IMR-90 (cell line): ENCODE results near the gene SRSF7. TPM values are rescaled to one million over a fixed set of nuclear protein-coding genes. Genes with fewer than 3 reads are reported as not detected.

Source experiments
- ATAC-seq: fragments of 200-7000 bp; cut with Tn5 transposase; 2 replicates; pipeline ENCODE4 v1.9.1; 2020; ENCODE audit warnings: low read depth, mild to moderate bottlenecking, moderate library complexity
- BruUV-seq: library from RNA; stranded (reverse); fragments of 400-500 nt; replicated peaks from 2 replicates; lab custom pipeline; 2021; lab: Mats Ljungman, UMichigan
- CTCF ChIA-PET: fragments of 300-600 bp; formaldehyde crosslinking; extraction: SDS; loops from one replicate; lab custom pipeline; 2021; ENCODE audit warnings: antibody characterized with exemption; lab: Yijun Ruan, JAX
- POLR2A ChIA-PET: fragments of 300-600 bp; sonication (Branson Sonifier 250); formaldehyde crosslinking; loops from one replicate; lab custom pipeline; 2022; ENCODE audit warnings: antibody characterized with exemption; ENCODE audit not compliant: unreplicated experiment; lab: Charles Lee
- DNase-seq: peaks from one replicate; pipeline ENCODE4 v3.0.0; 2013
- H2AFZ ChIP-seq: replicated peaks from 2 replicates; pipeline ENCODE3; 2013; ENCODE audit warnings: low read length, mild to moderate bottlenecking; ENCODE audit not compliant: poor library complexity
- H2AK5ac ChIP-seq: 2 replicates; pipeline ENCODE4 v1.6.1; 2013; ENCODE audit warnings: low read depth, low read length, inconsistent platforms
- H2AK9ac ChIP-seq: replicated peaks from 2 replicates; pipeline ENCODE3; 2013; ENCODE audit warnings: mild to moderate bottlenecking, low read depth, low read length, moderate library complexity; ENCODE audit not compliant: poor library complexity
- H2BK120ac ChIP-seq: 2 replicates; pipeline ENCODE4 v1.6.1; 2013; ENCODE audit warnings: low read depth, low read length, inconsistent platforms
- H2BK15ac ChIP-seq: 3 replicates; pipeline ENCODE4 v1.6.1; 2013; ENCODE audit warnings: low read depth, low read length, inconsistent platforms
- H2BK20ac ChIP-seq: 2 replicates; pipeline ENCODE4 v1.6.1; 2013; ENCODE audit warnings: low read depth, mild to moderate bottlenecking, inconsistent platforms, low read length, moderate library complexity
- H2BK5ac ChIP-seq: 2 replicates; pipeline ENCODE4 v1.6.1; 2013; ENCODE audit warnings: mild to moderate bottlenecking, low read depth, low read length, inconsistent platforms; ENCODE audit not compliant: poor library complexity, severe bottlenecking
- H3K14ac ChIP-seq: replicated peaks from 2 replicates; pipeline ENCODE4 v1.6.1; 2013; ENCODE audit warnings: low read depth, low read length, inconsistent platforms
- H3K18ac ChIP-seq: 2 replicates; pipeline ENCODE4 v1.6.1; 2013; ENCODE audit warnings: low read depth, low read length, control low read depth
- H3K23ac ChIP-seq: 2 replicates; pipeline ENCODE4 v1.6.1; 2013; ENCODE audit warnings: low read depth, low read length, inconsistent platforms
- H3K27ac ChIP-seq: 2 replicates; pipeline ENCODE4 v1.5.1; 2013; ENCODE audit warnings: mild to moderate bottlenecking, control low read depth, low read length; ENCODE audit not compliant: insufficient read depth
- H3K27me3 ChIP-seq: 2 replicates; pipeline ENCODE4 v1.6.1; 2013; ENCODE audit warnings: low read length; ENCODE audit not compliant: control insufficient read depth, insufficient read depth
- H3K36me3 ChIP-seq: 2 replicates; pipeline ENCODE4 v1.6.1; 2013; ENCODE audit warnings: low read length, mixed read lengths; ENCODE audit not compliant: control insufficient read depth, insufficient read depth
- H3K4ac ChIP-seq: 2 replicates; pipeline ENCODE4 v1.6.1; 2013; ENCODE audit warnings: low read depth, low read length, inconsistent platforms
- H3K4me1 ChIP-seq: 2 replicates; pipeline ENCODE4 v1.6.1; 2013; ENCODE audit warnings: low read length, mixed read lengths; ENCODE audit not compliant: control insufficient read depth, insufficient read depth
- H3K4me2 ChIP-seq: 2 replicates; pipeline ENCODE4 v1.6.1; 2013; ENCODE audit warnings: low read depth, mild to moderate bottlenecking, control low read depth, low read length, moderate library complexity
- H3K4me3 ChIP-seq: 2 replicates; pipeline ENCODE4 v1.5.1; 2013; ENCODE audit warnings: low read depth, mild to moderate bottlenecking, control low read depth, low read length, moderate library complexity; ENCODE audit not compliant: insufficient read depth
- H3K56ac ChIP-seq: 2 replicates; pipeline ENCODE4 v1.6.1; 2013; ENCODE audit warnings: low read length, inconsistent platforms; ENCODE audit not compliant: insufficient read depth; ENCODE audit errors: extremely low read depth
- H3K79me1 ChIP-seq, 2 experiments: 2 replicates each; pipeline ENCODE4 v1.6.1; 2013; ENCODE audit warnings: low read length in 2 of 2, inconsistent platforms in 1 of 2, low read depth in 1 of 2
- H3K9ac ChIP-seq: 2 replicates; pipeline ENCODE4 v1.6.1; 2013; ENCODE audit warnings: low read depth, low read length, control low read depth
- H3K9me1 ChIP-seq: 2 replicates; pipeline ENCODE4 v1.6.1; 2013; ENCODE audit warnings: low read length, inconsistent platforms; ENCODE audit not compliant: insufficient read depth
- H3K9me3 ChIP-seq: 2 replicates; pipeline ENCODE4 v1.6.1; 2013; ENCODE audit warnings: low read length; ENCODE audit not compliant: control insufficient read depth, insufficient read depth
- H4K20me1 ChIP-seq: 2 replicates; pipeline ENCODE4 v1.6.1; 2013; ENCODE audit warnings: low read length, inconsistent platforms; ENCODE audit not compliant: insufficient read depth
- H4K5ac ChIP-seq: 2 replicates; pipeline ENCODE4 v1.6.1; 2013; ENCODE audit warnings: mild to moderate bottlenecking, low read depth, low read length, control low read depth
- H4K8ac ChIP-seq, 2 experiments: 2 replicates each; pipeline ENCODE4 v1.6.1; 2013; ENCODE audit warnings: low read depth in 2 of 2, low read length in 2 of 2, control low read depth in 1 of 2, inconsistent platforms in 1 of 2
- H4K91ac ChIP-seq: 2 replicates; pipeline ENCODE4 v1.6.1; 2013; ENCODE audit warnings: low read depth, low read length, inconsistent platforms; ENCODE audit not compliant: insufficient read depth
- BHLHE40 ChIP-seq: fragments of 150-350 bp; IDR thresholded peaks from 2 replicates; pipeline ENCODE4 v1.6.1; 2016; ENCODE audit warnings: mild to moderate bottlenecking, low read depth, low read length
- CEBPB ChIP-seq: IDR thresholded peaks from 2 replicates; pipeline ENCODE4 v1.6.1; 2012; ENCODE audit warnings: low read depth, low read length, improper control_type of control experiment
- CHD1 ChIP-seq: IDR thresholded peaks from 2 replicates; pipeline ENCODE4 v1.6.1; 2012; ENCODE audit warnings: low read depth, low read length, improper control_type of control experiment
- ELK1 ChIP-seq: fragments of 150-350 bp; IDR thresholded peaks from 2 replicates; pipeline ENCODE4 v1.6.1; 2016; ENCODE audit warnings: low read depth, mild to moderate bottlenecking, low read length, moderate library complexity, borderline replicate concordance
- FOS ChIP-seq: fragments of 150-350 bp; IDR thresholded peaks from 2 replicates; pipeline ENCODE4 v1.6.1; 2016; ENCODE audit warnings: low read depth, low read length
- MXI1 ChIP-seq: IDR thresholded peaks from 2 replicates; pipeline ENCODE4 v1.6.1; 2012; ENCODE audit warnings: low read depth, mild to moderate bottlenecking, low read length, moderate library complexity, borderline replicate concordance
- NFE2L2 ChIP-seq: fragments of 150-350 bp; IDR thresholded peaks from 2 replicates; pipeline ENCODE4 v1.6.1; 2016; ENCODE audit warnings: low read depth, mild to moderate bottlenecking, low read length
- POLR2A ChIP-seq: IDR thresholded peaks from 2 replicates; pipeline ENCODE4 v1.6.1; 2012; ENCODE audit warnings: mild to moderate bottlenecking, low read depth, low read length
- RAD21 ChIP-seq: IDR thresholded peaks from 2 replicates; pipeline ENCODE4 v1.6.1; 2012; ENCODE audit warnings: low read length, improper control_type of control experiment
- RCOR1 ChIP-seq: IDR thresholded peaks from 2 replicates; pipeline ENCODE4 v1.6.1; 2012; ENCODE audit warnings: mild to moderate bottlenecking, low read length, improper control_type of control experiment; ENCODE audit not compliant: insufficient replicate concordance
- SMC3 ChIP-seq: fragments of 150-350 bp; IDR thresholded peaks from 2 replicates; pipeline ENCODE4 v1.6.1; 2016; ENCODE audit warnings: low read depth, mild to moderate bottlenecking, antibody characterized with exemption, low read length, moderate library complexity
- WGBS, 2 experiments: methylation state at CpG; one replicate each; pipeline versions ENCODE4 v1.1.5 to v1.1.7; 2013; ENCODE audit warnings: missing lambda C conversion rate in 2 of 2; ENCODE audit not compliant: insufficient read length in 1 of 2; ENCODE audit errors: extremely low coverage in 2 of 2; 5-methylcytosine and 5-hydroxymethylcytosine counted together
- dilution Hi-C: fragments of 300-500 bp; cut with HindIII; formaldehyde crosslinking; loops from one replicate; pipeline ENCODE4 v1.14.3; 2018; ENCODE audit warnings: low sequenced_read_pairs; ENCODE audit not compliant: unreplicated experiment
- in situ Hi-C: fragments of 300-500 bp; cut with MboI; formaldehyde crosslinking; loops from 3 replicates; pipeline ENCODE4 v1.14.3; 2019; ENCODE audit warnings: low sequenced_read_pairs, inconsistent platforms, mixed read lengths
- intact Hi-C: fragments of 100-400 bp; cut with micrococcal nuclease; formaldehyde crosslinking; loops from 2 replicates; pipeline ENCODE4 v1.10.0; 2022
- polyA plus RNA-seq, 3 experiments: library from polyadenylated mRNA; depleted of rRNA; stranded (reverse); fragments of >200 nt; gene quantifications; 2 replicates each; pipeline ENCODE4 v1.2.3, GENCODE V29; 2012; ENCODE audit warnings: low replicate concordance in 1 of 3
- total RNA-seq: library from RNA; depleted of rRNA; stranded (reverse); fragments of >200 nt; gene quantifications from 2 replicates; pipeline ENCODE4 v1.2.3, GENCODE V29; 2012
- TF ChIP-seq, protein P1 (sequence below): fragments of 150-350 bp; IDR thresholded peaks from 2 replicates; pipeline ENCODE4 v1.6.1; 2017; ENCODE audit warnings: mild to moderate bottlenecking, antibody characterized with exemption, low read length, low read depth
- TF ChIP-seq, protein P2 (sequence below): conservative IDR thresholded peaks from 2 replicates; pipeline ENCODE4 v1.5.1; 2012; ENCODE audit warnings: mild to moderate bottlenecking, low read depth, low read length, improper control_type of control experiment

The SRSF7 gene
- total and polyA plus RNA-seq, 2 of the 4 experiments (the other 2 are of a cell fraction), result 148 to 191 TPM

GRCh38 chr2:38722271-38723061, 28.7 kb downstream of the SRSF7 start:
- WGBS, 2 experiments, result no CpG with 5 or more reads among the region's 9 CpGs
- Histone ChIP-seq H2BK120ac (no peak overlapping the region), H3K79me1 (peaks cover 0 to 5% of the 10 kb centered on the region in 2 experiments; a peak in 1 of 4 replicates), H2AK9ac (no peak overlapping the region), H3K27ac (no peak overlapping the region), H2BK5ac (no peak overlapping the region), H3K23ac (no peak overlapping the region), H3K9me1 (0 out of 2 replicates have a peak, but pooled peaks cover 4% of the 10 kb centered on the region), H3K18ac (no peak overlapping the region), H3K4me2 (no peak overlapping the region), H2BK20ac (no peak overlapping the region), H3K36me3 (no peaks in the 10 kb centered on the region), H2AFZ (no peak overlapping the region), H3K4me3 (no peak overlapping the region), H4K8ac (no peak overlapping the region), H3K9ac (no peak overlapping the region), H2BK15ac (no peak overlapping the region; the same call in 2 of the 3 replicates), H2AK5ac (no peak overlapping the region), H3K9me3 (no peaks in the 10 kb centered on the region), H3K4me1 (peaks cover 2% of the 10 kb centered on the region; the same call in 1 of the 2 replicates), H4K20me1 (0 out of 2 replicates have a peak, but pooled peaks cover 4% of the 10 kb centered on the region), H3K4ac (no peak overlapping the region; the same call in 1 of the 2 replicates), H3K56ac (no peak overlapping the region), H3K14ac (no peak overlapping the region), H3K27me3 (no peaks in the 10 kb centered on the region), H4K91ac (no peak overlapping the region; the same call in 1 of the 2 replicates), H4K5ac (no peak overlapping the region)
- no peak for ATAC-seq
- intact Hi-C loops (no loop called here), dilution Hi-C loops (no loop called here), in situ Hi-C loops (loop anchor here (5.0 kb wide), 1 partner anchor 120 kb away; the partner anchor contains the start of gene HNRNPLL)
- BruUV-seq, result no TSS peak
- DNase-seq, result no peak
- TF ChIP-seq, protein P1, sequence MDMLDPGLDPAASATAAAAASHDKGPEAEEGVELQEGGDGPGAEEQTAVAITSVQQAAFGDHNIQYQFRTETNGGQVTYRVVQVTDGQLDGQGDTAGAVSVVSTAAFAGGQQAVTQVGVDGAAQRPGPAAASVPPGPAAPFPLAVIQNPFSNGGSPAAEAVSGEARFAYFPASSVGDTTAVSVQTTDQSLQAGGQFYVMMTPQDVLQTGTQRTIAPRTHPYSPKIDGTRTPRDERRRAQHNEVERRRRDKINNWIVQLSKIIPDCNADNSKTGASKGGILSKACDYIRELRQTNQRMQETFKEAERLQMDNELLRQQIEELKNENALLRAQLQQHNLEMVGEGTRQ, result no peak
- no peak for TF ChIP-seq ELK1
- no peak for TF ChIP-seq FOS
- TF ChIP-seq RCOR1, result no peak
- no peak for TF ChIP-seq CEBPB
- TF ChIP-seq, protein P2, sequence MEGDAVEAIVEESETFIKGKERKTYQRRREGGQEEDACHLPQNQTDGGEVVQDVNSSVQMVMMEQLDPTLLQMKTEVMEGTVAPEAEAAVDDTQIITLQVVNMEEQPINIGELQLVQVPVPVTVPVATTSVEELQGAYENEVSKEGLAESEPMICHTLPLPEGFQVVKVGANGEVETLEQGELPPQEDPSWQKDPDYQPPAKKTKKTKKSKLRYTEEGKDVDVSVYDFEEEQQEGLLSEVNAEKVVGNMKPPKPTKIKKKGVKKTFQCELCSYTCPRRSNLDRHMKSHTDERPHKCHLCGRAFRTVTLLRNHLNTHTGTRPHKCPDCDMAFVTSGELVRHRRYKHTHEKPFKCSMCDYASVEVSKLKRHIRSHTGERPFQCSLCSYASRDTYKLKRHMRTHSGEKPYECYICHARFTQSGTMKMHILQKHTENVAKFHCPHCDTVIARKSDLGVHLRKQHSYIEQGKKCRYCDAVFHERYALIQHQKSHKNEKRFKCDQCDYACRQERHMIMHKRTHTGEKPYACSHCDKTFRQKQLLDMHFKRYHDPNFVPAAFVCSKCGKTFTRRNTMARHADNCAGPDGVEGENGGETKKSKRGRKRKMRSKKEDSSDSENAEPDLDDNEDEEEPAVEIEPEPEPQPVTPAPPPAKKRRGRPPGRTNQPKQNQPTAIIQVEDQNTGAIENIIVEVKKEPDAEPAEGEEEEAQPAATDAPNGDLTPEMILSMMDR, result no peak
- TF ChIP-seq NFE2L2, result no peak
- TF ChIP-seq MXI1, result no peak
- no peak for TF ChIP-seq CHD1
- no peak for TF ChIP-seq BHLHE40
- no peak for TF ChIP-seq RAD21
- TF ChIP-seq SMC3, result no peak
- TF ChIP-seq POLR2A, result no peak
- CTCF ChIA-PET, result interaction anchor here (0.6 to 1.0 kb wide), 2 partner anchors 140 to 186 kb away, joined by 3 to 7 read pairs; no protein-coding TSS in a partner anchor
- POLR2A ChIA-PET, result no interaction called here
